ENCODE data around the gene ZNF729.
"Not testable (repeated sequence)": the region's sequence is repeated elsewhere in the genome, so short reads cannot be mapped to it uniquely, and the experiment has no call there.

The ZNF729 gene

DNA sequence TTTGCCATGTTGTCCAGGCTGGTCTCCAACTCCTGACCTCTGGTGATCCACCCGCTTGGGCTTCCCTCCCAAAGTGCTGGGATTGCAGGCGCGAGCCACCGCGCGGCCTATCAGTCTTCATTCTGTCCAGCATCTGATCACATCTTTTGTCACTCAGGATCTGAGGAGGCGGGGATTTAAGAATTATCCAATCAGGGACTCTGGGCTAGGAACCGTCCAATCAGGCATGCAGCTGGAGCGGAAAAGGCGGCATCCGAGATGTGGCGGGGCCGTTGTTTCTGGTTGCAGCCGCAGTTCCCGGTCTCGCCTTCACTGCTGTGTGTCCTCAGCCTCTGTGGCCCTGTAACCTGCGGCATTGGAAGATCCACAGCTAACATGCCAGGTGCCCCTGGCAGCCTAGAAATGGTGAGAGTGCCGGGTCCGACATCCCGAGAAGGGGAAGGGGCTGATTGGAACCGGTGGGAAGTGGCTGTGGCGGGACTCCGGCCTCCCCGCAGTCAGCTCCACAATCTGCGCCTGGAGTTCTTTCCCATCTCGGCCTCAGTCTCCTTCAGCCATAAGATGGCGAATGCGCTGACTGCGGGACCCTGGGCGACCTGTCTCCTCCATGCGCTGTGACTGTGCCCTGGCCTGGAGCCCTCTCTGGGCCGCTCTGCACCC, at the start of gene ZNF729:
Gene ZNF729, plus strand, starts transcription at position 291 of the 660 bp plus-strand sequence. Its CDS starts 85 bp downstream, at position 376.
- DNase-seq: no peak

DNA sequence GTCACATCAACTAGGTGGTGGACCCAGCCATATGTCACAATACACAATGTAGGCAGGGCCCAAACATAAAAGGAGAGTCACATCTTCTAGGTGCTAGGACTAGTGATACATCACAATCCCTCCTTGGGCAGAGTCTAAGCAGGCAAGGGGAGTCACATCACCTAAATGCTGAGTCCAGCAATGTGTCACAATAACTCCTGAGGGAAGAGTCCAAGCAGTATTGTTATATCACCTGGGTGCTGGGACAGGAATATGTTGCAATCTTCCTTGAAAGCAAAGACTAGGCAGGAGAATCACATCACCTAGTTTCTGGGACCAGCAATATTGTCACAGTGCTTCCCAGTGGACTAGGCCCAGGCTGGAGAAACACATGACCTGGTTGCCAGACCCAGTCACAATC, 29.4 kb upstream of the ZNF729 start:
- no peak for DNase-seq

DNA sequence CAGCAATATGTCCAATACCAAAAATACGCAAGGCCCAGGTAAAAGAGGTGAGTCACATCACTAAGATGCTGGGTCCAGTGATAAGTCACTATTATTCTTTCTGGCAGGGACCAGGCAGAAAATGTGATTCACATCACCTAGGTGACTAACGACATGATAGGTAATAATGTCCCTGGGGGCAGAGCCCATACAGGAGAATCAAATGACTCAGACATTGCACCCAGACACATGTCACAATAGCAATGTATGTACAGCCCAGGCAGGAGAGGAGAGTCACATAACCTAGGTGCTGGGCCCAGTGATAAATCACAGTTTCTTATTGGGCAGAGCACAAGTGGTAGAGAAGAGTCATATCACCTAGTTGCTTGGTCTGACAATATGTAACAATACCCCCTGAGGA, 28.9 kb upstream of the ZNF729 start:
- DNase-seq: no peak

DNA sequence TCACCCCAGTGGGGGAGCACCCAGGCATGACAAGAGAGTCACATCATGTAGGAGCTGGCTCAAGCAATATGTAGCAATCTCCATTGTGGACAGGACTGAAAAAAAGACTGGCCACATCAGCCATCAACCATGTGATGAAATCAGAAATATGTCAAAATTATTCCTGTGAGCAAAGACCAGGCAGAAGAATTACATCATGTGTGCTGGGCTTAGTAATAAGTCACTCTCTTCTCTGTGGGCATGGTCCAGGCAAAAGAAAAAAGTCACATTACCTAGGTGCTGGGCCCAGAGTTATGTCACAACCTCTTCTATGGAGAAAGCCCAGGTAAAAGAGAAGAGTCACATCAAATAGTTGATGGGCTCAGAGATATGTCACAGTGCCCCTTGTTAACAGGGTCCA, 28.3 kb upstream of the ZNF729 start:
- no peak for DNase-seq

DNA sequence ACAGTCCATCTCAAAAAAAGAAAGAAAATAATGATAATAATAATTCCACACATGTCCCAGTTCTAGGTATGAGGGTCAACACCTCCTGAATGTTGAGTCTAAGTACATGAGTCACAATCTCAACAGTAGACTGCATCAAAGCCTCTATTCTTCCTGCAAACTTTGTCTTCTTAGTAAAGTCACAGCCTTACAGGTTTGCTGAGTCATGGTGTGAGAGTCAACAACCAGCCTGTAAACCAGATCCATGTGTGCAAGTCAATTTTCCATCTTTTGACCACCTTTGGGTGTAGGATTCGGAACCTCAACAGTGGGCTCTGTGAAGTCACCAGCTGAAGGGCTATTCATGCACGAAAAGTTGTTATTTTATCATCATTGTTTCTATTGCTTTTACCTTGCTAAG, 25.7 kb upstream of the ZNF729 start:
- DNase-seq: no peak

DNA sequence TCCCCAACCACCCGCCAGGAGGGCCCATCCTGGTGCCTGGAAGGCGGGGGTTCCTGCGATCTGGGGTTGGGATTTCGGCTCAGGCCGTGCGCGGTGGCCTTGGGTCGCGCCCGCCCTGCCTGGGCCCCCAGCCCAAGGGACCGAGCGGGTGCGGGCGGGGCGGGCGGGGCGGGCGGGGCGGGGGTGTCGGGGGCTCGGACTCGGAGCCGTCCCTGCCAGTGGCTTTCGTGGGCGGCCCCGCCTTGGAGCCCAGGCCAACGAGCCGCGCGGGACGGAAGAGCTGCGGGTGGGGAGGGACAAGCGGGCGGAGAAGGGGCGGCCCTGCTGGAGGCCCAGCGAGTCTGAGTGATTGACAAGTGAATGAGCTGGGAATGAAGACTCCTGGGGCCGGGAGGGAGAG, 24.6 kb upstream of the ZNF729 start:
- DNase-seq: no peak

DNA sequence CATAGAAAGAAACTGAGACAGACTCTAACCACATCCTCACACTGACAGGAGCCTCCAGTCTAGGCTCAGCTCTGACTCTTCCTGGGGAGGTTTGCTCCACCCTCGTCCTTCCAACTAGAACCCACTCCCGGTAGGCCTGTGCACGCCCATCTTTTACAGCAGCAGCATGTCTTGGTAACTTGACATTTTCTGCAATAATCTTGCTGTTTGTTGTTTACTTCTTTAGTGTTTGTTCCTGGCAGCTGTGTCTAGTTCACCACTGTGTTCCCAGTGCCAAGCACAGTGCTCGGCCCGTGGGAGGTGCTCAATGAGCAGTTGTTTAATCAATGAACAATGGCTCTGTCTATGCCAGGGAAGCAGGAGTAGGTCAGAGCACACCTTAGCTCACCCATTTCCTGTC, 23.1 kb upstream of the ZNF729 start:
- no peak for DNase-seq

DNA sequence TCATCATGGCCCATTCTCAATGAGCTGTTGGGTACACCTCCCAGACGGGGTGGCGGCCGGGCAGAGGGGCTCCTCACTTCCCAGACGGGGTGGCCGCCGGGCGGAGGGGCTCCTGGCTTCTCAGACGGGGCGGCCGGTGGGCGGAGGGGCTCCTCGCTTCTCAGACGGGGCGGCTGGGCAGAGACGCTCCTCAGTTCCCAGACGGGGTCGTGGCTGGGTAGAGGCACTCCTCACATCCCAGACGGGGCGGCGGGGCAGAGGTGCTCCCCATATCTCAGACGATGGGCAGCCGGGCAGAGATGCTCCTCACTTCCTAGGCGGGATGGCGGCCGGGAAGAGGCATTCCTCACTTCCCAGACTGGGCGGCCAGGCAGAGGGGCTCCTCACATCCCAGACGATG, 35.3 kb downstream of the ZNF729 start:
- DNase-seq: not testable (repeated sequence)

DNA sequence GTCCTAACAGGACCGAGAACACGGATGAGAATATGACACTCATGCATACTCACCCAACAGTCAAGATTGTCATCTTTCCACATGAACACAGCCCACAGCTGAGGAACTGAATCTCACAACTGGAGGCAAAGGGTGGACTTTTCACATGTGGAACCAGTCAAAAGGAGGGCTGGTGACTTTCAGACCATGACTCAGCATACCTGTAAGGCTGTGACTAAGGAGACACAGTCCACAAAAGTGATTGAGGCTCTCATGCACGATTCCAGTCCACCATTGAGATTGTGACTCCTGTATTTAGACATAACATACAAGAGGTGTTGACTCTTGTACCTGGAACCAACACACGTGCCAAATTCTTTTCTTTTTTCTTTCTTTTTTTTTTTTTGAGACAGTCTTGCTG, 40.0 kb downstream of the ZNF729 start:
- DNase-seq: no peak

DNA sequence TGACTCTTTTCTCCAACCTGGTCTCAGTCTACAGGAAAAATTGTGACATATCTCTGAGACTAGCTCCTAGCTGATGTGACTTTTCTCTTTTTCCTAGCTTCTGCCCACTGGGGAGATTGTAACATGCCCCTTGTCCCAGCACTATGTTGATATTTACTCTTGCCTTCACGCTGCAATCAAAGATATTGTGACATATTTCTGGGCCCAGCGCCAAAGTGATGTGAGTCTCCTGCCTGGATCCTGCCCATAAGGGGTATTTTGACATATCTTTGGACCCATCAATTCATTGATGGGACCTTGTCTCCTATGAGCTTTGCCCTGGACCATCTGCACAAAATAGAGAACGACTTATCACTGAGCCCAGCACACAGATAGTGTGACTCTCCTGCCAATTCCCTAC, 41.1 kb downstream of the ZNF729 start:
- DNase-seq: no peak

DNA sequence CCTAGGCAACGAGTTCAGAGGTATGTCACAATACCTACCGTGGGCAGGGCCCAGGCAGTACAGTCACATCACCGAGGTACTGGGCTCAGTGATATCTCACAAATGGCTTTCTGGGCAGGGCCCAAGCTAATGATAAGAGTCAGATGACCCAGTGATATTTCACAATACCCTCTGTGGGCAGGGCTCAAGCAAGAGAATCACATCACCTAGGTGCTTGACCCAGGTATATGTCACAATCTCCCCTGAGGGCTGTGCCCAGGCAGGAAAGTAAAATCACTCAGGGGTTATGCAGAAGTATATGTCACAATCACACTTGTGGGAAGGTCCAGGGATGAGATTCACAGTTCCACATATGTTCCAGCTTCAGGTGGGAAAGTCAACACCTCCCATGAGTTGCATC, 45.3 kb downstream of the ZNF729 start:
- DNase-seq: no peak

DNA sequence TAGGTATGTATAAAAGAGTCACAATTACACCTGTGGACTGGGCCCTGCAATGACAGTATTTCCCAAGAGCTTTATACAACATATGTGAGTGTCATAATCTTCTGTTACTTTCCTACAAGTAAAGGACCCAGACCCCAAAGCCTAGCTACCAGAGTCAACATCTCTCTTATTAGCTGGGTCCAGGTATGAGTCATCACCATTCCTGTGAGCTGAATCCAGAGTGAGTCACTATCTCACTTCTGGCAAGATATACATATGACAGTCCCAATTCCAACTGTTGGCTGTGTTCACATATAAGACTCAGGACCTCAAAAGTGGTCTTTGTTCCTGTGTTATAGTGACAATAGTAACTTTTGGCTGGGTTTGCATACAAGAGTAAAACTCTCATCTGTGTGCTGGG, 46.7 kb downstream of the ZNF729 start:
- no peak for DNase-seq

DNA sequence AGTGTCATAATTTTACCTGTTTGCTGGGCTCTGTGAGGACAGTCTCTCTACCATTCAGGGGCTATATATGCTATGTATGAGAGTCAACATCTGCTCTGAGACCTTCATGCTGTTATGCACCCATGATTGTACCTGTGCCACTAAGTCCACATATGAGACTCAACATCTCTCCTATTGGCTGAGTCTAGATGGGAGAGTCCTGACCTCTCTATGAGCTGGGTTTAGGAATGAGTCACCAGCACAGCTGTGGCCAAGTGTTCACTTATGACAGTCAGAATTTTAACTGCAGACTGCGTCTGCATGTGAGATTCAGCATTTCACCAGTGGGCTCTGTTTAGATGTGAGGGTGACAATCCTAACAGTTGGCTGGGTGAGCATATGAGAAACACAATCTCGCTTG, 49.5 kb downstream of the ZNF729 start:
- no peak for DNase-seq

DNA sequence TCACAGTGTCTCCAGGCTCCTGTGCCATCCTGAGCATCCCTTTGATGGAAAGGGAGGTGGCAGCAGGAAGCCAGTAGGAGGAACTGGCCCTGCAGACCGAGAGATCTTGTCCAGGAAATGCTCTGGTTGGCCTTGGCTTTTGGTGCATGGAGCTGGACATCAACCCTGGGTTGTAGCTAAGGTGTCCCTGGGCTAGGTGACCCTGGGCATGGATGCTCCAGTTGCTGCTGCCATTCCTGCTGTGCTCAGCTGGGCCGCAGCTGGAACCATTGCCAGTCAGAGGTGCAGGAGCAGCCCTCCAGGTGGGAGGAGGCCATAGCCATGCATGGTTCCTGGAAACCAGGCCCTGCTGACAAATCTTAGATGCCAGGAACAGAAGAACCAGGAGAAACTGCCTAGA, 68.4 kb downstream of the ZNF729 start:
- DNase-seq: no peak

All from GOT3 (cell line).